Measurements from ENCODE around the gene SLIT3. TPM values are rescaled to one million over a fixed set of nuclear protein-coding genes. Genes with fewer than 3 reads are reported as not detected.

The SLIT3 gene
- total and polyA plus RNA-seq, 2 donors from 2014 or later = 14.5 to 54.1 TPM

GRCh38 chr5:168721966-168722365, 579.0 kb downstream of the SLIT3 start:
- no peak for FAIRE-seq
- H3K9me3 ChIP-seq (ENCODE audit: control insufficient read depth in 2 of 3, insufficient read depth in 1 of 3, low read length in 3 of 3) = no peaks in the 10 kb centered on the region
- no peak for DNase-seq
- intact Hi-C loops (cut with DNase I) = no loop called here
- no peaks in the 10 kb centered on the region for H3K4me1 ChIP-seq (ENCODE audit: control insufficient read depth in 2 of 3, insufficient read depth in 2 of 3, low read depth in 1 of 3, low read length in 3 of 3)
- H3K4me3 ChIP-seq (ENCODE audit: low read length in 3 of 3) = no peak overlapping the region
- peaks cover 0 to 6% (median 0%) of the 10 kb centered on the region in 3 donors for H3K36me3 ChIP-seq (ENCODE audit: control insufficient read depth in 2 of 3, insufficient read depth in 3 of 3, low read length in 3 of 3)
- H3K9ac ChIP-seq (ENCODE audit: low read length in 3 of 3) = no peak overlapping the region
- H3K27ac ChIP-seq (ENCODE audit: low read depth in 2 of 2, low read length in 2 of 2) = no peak overlapping the region
- no peaks in the 10 kb centered on the region for H3K27me3 ChIP-seq (ENCODE audit: control insufficient read depth, insufficient read depth, low read length)
- TF ChIP-seq, protein P1, sequence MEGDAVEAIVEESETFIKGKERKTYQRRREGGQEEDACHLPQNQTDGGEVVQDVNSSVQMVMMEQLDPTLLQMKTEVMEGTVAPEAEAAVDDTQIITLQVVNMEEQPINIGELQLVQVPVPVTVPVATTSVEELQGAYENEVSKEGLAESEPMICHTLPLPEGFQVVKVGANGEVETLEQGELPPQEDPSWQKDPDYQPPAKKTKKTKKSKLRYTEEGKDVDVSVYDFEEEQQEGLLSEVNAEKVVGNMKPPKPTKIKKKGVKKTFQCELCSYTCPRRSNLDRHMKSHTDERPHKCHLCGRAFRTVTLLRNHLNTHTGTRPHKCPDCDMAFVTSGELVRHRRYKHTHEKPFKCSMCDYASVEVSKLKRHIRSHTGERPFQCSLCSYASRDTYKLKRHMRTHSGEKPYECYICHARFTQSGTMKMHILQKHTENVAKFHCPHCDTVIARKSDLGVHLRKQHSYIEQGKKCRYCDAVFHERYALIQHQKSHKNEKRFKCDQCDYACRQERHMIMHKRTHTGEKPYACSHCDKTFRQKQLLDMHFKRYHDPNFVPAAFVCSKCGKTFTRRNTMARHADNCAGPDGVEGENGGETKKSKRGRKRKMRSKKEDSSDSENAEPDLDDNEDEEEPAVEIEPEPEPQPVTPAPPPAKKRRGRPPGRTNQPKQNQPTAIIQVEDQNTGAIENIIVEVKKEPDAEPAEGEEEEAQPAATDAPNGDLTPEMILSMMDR (IDR thresholded peaks at IDR 0.05; ENCODE audit: borderline replicate concordance, extremely low read depth, insufficient read depth) = no peak

- intact Hi-C loops (cut with DNase I) = no loop called here
- H3K27ac ChIP-seq (ENCODE audit: low read depth in 2 of 2, low read length in 2 of 2) = no peak overlapping the region
- TF ChIP-seq, protein P1 (IDR thresholded peaks at IDR 0.05; ENCODE audit: borderline replicate concordance, extremely low read depth, insufficient read depth) = no peak
- no peak for FAIRE-seq
- no peak for DNase-seq
- H3K9ac ChIP-seq (ENCODE audit: low read length in 3 of 3) = no peak overlapping the region
- H3K9me3 ChIP-seq (ENCODE audit: control insufficient read depth in 2 of 3, insufficient read depth in 1 of 3, low read length in 3 of 3) = no peaks in the 10 kb centered on the region
- no peaks in the 10 kb centered on the region for H3K4me1 ChIP-seq (ENCODE audit: control insufficient read depth in 2 of 3, insufficient read depth in 2 of 3, low read depth in 1 of 3, low read length in 3 of 3)
- peaks cover 0 to 6% (median 0%) of the 10 kb centered on the region in 3 donors for H3K36me3 ChIP-seq (ENCODE audit: control insufficient read depth in 2 of 3, insufficient read depth in 3 of 3, low read length in 3 of 3)
- H3K27me3 ChIP-seq (ENCODE audit: control insufficient read depth, insufficient read depth, low read length) = no peaks in the 10 kb centered on the region
- H3K4me3 ChIP-seq (ENCODE audit: low read length in 3 of 3) = no peak overlapping the region
Measured at GRCh38 chr5:168721002-168721753, 579.8 kb downstream of the SLIT3 start.

GRCh38 chr5:168720575-168720974, 580.4 kb downstream of the SLIT3 start:
- Histone ChIP-seq H3K9me3 (ENCODE audit: control insufficient read depth in 2 of 3, insufficient read depth in 1 of 3, low read length in 3 of 3) (no peaks in the 10 kb centered on the region), H3K27ac (ENCODE audit: low read depth in 2 of 2, low read length in 2 of 2) (no peak overlapping the region), H3K4me3 (ENCODE audit: low read length in 3 of 3) (no peak overlapping the region), H3K36me3 (ENCODE audit: control insufficient read depth in 2 of 3, insufficient read depth in 3 of 3, low read length in 3 of 3) (peaks cover 0 to 6% (median 0%) of the 10 kb centered on the region in 3 donors), H3K4me1 (ENCODE audit: control insufficient read depth in 2 of 3, insufficient read depth in 2 of 3, low read depth in 1 of 3, low read length in 3 of 3) (no peaks in the 10 kb centered on the region), H3K9ac (ENCODE audit: low read length in 3 of 3) (no peak overlapping the region), H3K27me3 (ENCODE audit: control insufficient read depth, insufficient read depth, low read length) (no peaks in the 10 kb centered on the region)
- DNase-seq (no peak), FAIRE-seq (no peak)
- TF ChIP-seq, protein P1 (IDR thresholded peaks at IDR 0.05; ENCODE audit: borderline replicate concordance, extremely low read depth, insufficient read depth) = no peak
- intact Hi-C loops (cut with DNase I) = no loop called here
